OCI-LY3 (cell line): ENCODE data around the gene INF2.

ENCODE experiments used
- H2AFZ ChIP-seq: fragments of 200-600, 300-600 bp; shearing (Covaris generic); 2 replicates; pipeline ENCODE4 v1.6.0; 2014; ENCODE audit warnings: antibody characterized with exemption, low read depth, low read length
- H3K27ac ChIP-seq: fragments of 200-600, 300-600 bp; sonication (generic); 2 replicates; pipeline ENCODE4 v1.5.1; 2014; ENCODE audit warnings: mild to moderate bottlenecking, low read length, moderate library complexity, mixed read lengths
- H3K27me3 ChIP-seq: fragments of 200-600, 300-600 bp; sonication (generic); 2 replicates; pipeline ENCODE4 v1.6.1; 2014; ENCODE audit warnings: low read depth, low read length, mixed read lengths
- H3K36me3 ChIP-seq: fragments of 200-600, 300-600 bp; sonication (generic); replicated peaks from 2 replicates; pipeline ENCODE3; 2014; ENCODE audit warnings: low read depth, low read length, mixed read lengths
- H3K4me1 ChIP-seq: fragments of 300-600, 200-600 bp; sonication (generic); 2 replicates; pipeline ENCODE4 v1.6.1; 2014; ENCODE audit warnings: low read length, mixed read lengths
- H3K4me2 ChIP-seq: fragments of 200-600, 300-600 bp; sonication (generic); 2 replicates; pipeline ENCODE4 v1.6.1; 2014; ENCODE audit warnings: low read length, mixed read lengths
- H3K4me3 ChIP-seq: fragments of 300-600, 200-600 bp; sonication (generic); 2 replicates; pipeline ENCODE4 v1.5.1; 2014; ENCODE audit warnings: antibody characterized with exemption, mild to moderate bottlenecking, low read length, moderate library complexity
- H3K79me2 ChIP-seq: fragments of 300-600, 200-600 bp; shearing (Covaris generic); 2 replicates; pipeline ENCODE4 v1.6.1; 2014; ENCODE audit warnings: mild to moderate bottlenecking, low read length, mixed read lengths
- H3K9ac ChIP-seq: fragments of 300-600, 200-600 bp; shearing (Covaris generic); 2 replicates; pipeline ENCODE4 v1.6.0; 2014; ENCODE audit warnings: mild to moderate bottlenecking, low read length, moderate library complexity
- H3K9me3 ChIP-seq: fragments of 200-600, 300-600 bp; shearing (Covaris generic); 2 replicates; pipeline ENCODE4 v1.6.1; 2014; ENCODE audit warnings: low read length, mixed read lengths; ENCODE audit not compliant: insufficient read depth
- H4K20me1 ChIP-seq: fragments of 200-600, 300-600 bp; sonication (generic); 2 replicates; pipeline ENCODE4 v1.6.1; 2016; ENCODE audit warnings: low read length, mixed read lengths; ENCODE audit not compliant: insufficient read depth
- EZH2phosphoT487 ChIP-seq: fragments of 200-600 bp; shearing (Covaris generic); IDR thresholded peaks from 2 replicates; pipeline ENCODE4 v1.6.1; 2018; ENCODE audit warnings: antibody characterized with exemption, mixed run types, low read depth
- TF ChIP-seq, protein P1 (sequence below): fragments of 200-600, 300-600 bp; sonication (generic); IDR thresholded peaks from 2 replicates; pipeline ENCODE4 v1.5.1; 2014; ENCODE audit warnings: antibody characterized with exemption, low read length, low read depth

Gene INF2

DNA sequence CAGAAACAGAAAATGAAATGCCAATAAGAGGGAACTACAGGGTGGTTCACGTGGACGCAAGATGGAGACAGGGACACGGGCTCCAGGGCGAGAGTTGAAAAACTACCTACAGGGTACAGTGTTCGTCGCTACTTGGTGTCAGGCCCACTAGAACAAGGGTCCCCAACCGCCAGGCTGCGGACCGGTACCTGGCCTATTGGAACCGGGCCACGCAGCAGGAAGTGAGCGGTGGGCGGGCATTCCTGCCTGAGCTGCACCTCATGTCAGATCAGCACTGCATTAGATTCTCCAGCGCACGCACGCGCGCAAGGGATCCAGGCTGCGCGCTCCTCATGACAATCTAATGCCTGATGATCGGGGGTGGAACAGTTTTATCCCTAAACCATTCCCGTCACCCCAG is 14.8 kb downstream of the INF2 start:
- Histone ChIP-seq H3K4me1 (no peaks in the 10 kb centered on the region), H2AFZ (no peak overlapping the region), H3K9ac (no peak overlapping the region), H3K36me3 (peaks cover 12% of the 10 kb centered on the region), H3K4me3 (no peak overlapping the region), H3K9me3 (no peaks in the 10 kb centered on the region), H3K27ac (no peak overlapping the region), H3K4me2 (no peak overlapping the region), H3K79me2 (no peaks in the 10 kb centered on the region), H4K20me1 (0 out of 2 replicates have a peak, but pooled peaks cover 2% of the 10 kb centered on the region), H3K27me3 (no peaks in the 10 kb centered on the region)
- TF ChIP-seq, protein P1, sequence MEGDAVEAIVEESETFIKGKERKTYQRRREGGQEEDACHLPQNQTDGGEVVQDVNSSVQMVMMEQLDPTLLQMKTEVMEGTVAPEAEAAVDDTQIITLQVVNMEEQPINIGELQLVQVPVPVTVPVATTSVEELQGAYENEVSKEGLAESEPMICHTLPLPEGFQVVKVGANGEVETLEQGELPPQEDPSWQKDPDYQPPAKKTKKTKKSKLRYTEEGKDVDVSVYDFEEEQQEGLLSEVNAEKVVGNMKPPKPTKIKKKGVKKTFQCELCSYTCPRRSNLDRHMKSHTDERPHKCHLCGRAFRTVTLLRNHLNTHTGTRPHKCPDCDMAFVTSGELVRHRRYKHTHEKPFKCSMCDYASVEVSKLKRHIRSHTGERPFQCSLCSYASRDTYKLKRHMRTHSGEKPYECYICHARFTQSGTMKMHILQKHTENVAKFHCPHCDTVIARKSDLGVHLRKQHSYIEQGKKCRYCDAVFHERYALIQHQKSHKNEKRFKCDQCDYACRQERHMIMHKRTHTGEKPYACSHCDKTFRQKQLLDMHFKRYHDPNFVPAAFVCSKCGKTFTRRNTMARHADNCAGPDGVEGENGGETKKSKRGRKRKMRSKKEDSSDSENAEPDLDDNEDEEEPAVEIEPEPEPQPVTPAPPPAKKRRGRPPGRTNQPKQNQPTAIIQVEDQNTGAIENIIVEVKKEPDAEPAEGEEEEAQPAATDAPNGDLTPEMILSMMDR, result no peak
- no peak for TF ChIP-seq EZH2phosphoT487

DNA sequence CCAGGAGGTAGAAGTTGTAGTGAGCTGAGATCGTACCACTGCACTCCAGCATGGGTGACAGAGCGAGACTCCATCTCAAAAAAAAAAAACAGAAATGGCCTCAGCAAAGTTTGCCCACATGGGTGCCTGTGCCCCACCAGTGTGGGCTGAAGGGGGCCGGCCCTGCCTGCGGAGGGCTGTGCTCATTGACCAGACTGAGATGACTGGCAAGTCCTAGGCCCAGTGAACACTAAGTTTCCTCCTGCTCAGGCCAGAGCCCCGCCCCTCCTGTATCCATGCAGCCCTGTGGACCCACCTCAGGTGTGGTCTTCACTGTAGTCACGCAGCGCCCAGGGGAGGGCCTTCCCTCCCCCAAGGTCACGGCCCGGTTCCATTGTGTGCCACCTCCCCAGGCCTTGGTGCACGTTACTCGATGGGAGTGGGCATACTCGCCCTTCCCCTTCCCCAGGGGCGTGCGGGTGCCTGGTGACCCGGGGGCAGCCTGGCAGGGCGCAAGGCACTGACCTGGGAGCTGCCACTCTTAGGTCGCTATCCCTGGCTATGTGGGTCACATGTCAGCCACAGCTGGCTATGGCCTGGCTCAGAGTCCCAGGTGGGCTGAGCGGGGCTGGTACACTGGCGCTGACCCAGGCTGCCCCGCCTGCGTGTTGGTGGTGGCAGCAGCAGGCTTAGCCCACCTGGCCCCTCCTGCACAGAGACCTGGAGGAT is 16.1 kb downstream of the INF2 start:
- Histone ChIP-seq H3K27me3 (no peaks in the 10 kb centered on the region), H3K9ac (no peak overlapping the region), H3K36me3 (peaks cover 12% of the 10 kb centered on the region), H4K20me1 (0 out of 2 replicates have a peak, but pooled peaks cover 2% of the 10 kb centered on the region), H3K4me3 (no peak overlapping the region), H3K79me2 (no peaks in the 10 kb centered on the region), H3K4me1 (no peaks in the 10 kb centered on the region), H3K27ac (no peak overlapping the region), H2AFZ (no peak overlapping the region), H3K9me3 (no peaks in the 10 kb centered on the region), H3K4me2 (no peak overlapping the region)
- TF ChIP-seq, protein P1, result no peak
- TF ChIP-seq EZH2phosphoT487, result no peak

DNA sequence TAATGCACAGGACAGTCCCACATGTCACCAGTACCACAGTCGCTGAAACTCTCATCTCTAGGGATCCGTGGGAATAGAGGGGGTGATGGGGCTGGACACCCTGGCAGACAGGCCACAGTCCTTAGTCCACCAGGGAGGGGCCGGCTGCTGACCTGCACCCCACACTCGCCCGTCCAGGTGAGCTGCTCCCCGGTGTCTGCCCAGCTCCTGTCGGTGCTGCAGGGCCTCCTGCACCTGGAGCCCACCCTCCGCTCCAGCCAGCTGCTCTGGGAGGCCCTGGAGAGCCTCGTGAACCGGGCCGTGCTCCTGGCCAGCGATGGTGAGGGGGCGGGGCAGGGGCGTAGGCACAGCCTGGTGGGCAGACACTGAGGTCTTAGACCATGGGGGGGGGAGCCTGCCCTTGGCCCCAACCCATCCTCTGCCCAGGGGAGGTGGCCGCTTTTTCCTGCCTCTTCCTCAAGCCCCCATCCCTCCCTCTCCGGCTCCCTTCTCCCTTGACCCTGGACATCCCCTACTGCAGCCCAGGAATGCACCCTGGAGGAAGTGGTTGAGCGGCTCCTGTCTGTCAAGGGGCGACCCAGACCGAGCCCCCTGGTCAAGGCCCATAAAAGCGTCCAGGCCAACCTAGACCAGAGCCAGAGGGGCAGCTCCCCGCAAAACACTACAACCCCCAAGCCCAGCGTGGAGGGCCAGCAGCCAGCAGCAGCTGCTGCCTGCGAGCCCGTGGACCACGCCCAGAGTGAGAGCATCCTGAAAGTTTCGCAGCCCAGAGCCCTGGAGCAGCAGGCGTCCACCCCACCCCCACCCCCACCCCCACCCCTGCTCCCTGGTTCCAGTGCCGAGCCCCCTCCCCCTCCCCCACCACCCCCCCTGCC is 17.6 kb downstream of the INF2 start:
- no peaks in the 10 kb centered on the region for H3K4me1 ChIP-seq
- H2AFZ ChIP-seq, result no peak overlapping the region
- no peak overlapping the region for H3K4me3 ChIP-seq
- no peaks in the 10 kb centered on the region for H3K79me2 ChIP-seq
- 0 out of 2 replicates have a peak, but pooled peaks cover 2% of the 10 kb centered on the region for H4K20me1 ChIP-seq
- H3K4me2 ChIP-seq, result no peak overlapping the region
- H3K27me3 ChIP-seq, result no peaks in the 10 kb centered on the region
- H3K27ac ChIP-seq, result no peak overlapping the region
- no peak for TF ChIP-seq EZH2phosphoT487
- TF ChIP-seq, protein P1, result no peak
- H3K9me3 ChIP-seq, result no peaks in the 10 kb centered on the region
- peaks cover 12% of the 10 kb centered on the region for H3K36me3 ChIP-seq
- no peak overlapping the region for H3K9ac ChIP-seq
